HUES6 (cell line): ENCODE measurements around the gene DHX32.
"Not testable (repeated sequence)": the region's sequence is repeated elsewhere in the genome, so short reads cannot be mapped to it uniquely, and the experiment has no call there.

Experiments
- H3K27ac ChIP-seq: 2 replicates; pipeline ENCODE4 v1.7.0; 2013; ENCODE audit warnings: low read depth, mild to moderate bottlenecking, low read length, inconsistent platforms
- H3K27me3 ChIP-seq: 2 replicates; pipeline ENCODE4 v1.6.1; 2013; ENCODE audit warnings: low read length; ENCODE audit not compliant: control insufficient read depth, insufficient read depth
- H3K36me3 ChIP-seq: 2 replicates; pipeline ENCODE4 v1.6.1; 2013; ENCODE audit warnings: low read length; ENCODE audit not compliant: control insufficient read depth, insufficient read depth
- H3K4me1 ChIP-seq: 2 replicates; pipeline ENCODE4 v1.6.1; 2013; ENCODE audit warnings: low read length; ENCODE audit not compliant: control insufficient read depth, insufficient read depth
- H3K4me3 ChIP-seq: 2 replicates; pipeline ENCODE4 v1.5.1; 2013; ENCODE audit warnings: low read depth, low read length
- H3K9ac ChIP-seq: one replicate; pipeline ENCODE4 v1.6.1; 2013; ENCODE audit warnings: mild to moderate bottlenecking, low read length
- H3K9me3 ChIP-seq: 2 replicates; pipeline ENCODE4 v1.6.1; 2013; ENCODE audit warnings: low read depth, low read length; ENCODE audit not compliant: control insufficient read depth, insufficient read depth

The DHX32 gene, protein sequence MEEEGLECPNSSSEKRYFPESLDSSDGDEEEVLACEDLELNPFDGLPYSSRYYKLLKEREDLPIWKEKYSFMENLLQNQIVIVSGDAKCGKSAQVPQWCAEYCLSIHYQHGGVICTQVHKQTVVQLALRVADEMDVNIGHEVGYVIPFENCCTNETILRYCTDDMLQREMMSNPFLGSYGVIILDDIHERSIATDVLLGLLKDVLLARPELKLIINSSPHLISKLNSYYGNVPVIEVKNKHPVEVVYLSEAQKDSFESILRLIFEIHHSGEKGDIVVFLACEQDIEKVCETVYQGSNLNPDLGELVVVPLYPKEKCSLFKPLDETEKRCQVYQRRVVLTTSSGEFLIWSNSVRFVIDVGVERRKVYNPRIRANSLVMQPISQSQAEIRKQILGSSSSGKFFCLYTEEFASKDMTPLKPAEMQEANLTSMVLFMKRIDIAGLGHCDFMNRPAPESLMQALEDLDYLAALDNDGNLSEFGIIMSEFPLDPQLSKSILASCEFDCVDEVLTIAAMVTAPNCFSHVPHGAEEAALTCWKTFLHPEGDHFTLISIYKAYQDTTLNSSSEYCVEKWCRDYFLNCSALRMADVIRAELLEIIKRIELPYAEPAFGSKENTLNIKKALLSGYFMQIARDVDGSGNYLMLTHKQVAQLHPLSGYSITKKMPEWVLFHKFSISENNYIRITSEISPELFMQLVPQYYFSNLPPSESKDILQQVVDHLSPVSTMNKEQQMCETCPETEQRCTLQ

DNA sequence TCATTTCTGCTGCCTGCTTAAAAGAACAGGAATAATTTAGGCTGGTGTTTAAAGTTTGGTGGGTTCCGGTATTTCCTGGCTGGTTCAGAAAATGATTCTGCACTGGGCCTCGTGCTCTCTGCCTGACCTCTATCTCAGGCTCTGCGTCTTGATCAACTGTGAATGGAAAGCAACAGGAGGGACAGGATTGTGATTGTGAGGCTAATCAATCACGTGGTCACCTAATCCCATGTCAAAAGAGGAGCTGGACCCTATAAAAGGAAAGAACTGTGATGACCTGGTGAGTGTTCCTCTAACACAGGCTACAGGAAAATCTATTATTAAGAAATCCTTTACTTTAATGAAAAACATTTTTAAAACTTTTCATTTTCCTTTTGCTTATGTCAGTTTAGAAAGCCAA is at the start of gene DHX32:
Gene DHX32, minus strand, starts transcription at position 101 of the 400 bp plus-strand sequence. CDS start 468 bp downstream, outside the sequence.
- Histone ChIP-seq H3K27ac (0 out of 2 replicates have a peak within 1 kb of the TSS, but pooled peaks have one; percentile 11), H3K36me3 (peaks cover 21% of the 10 kb centered on the region), H3K9me3 (peaks cover 17% of the 10 kb centered on the region), H3K9ac (no peak within 1 kb of the TSS), H3K4me1 (peaks cover 33% of the 10 kb centered on the region), H3K4me3 (peak within 1 kb of the TSS; percentile 7), H3K27me3 (no peaks in the 10 kb centered on the region)

DNA sequence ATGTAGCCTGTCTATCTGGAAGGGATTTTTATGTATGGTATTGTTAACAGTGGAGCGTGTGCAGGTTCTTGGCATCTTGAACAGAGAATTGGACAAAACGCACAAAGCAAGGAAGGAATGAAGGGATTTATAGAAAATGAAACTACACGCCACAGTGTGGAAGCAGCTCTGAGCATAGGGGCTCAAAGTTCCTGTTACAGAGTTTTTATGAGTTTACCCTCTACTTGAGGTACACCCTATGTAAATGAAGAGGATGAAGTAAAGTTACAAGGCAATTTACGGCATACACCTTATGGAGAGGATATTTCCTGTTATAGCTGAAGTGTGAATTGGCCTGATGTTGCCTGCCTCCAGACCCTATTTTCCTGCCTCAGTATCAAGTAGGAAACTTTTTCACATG is 48.5 kb upstream of the DHX32 start:
- Histone ChIP-seq H3K27me3 (no peaks in the 10 kb centered on the region), H3K36me3 (no peaks in the 10 kb centered on the region)

DNA sequence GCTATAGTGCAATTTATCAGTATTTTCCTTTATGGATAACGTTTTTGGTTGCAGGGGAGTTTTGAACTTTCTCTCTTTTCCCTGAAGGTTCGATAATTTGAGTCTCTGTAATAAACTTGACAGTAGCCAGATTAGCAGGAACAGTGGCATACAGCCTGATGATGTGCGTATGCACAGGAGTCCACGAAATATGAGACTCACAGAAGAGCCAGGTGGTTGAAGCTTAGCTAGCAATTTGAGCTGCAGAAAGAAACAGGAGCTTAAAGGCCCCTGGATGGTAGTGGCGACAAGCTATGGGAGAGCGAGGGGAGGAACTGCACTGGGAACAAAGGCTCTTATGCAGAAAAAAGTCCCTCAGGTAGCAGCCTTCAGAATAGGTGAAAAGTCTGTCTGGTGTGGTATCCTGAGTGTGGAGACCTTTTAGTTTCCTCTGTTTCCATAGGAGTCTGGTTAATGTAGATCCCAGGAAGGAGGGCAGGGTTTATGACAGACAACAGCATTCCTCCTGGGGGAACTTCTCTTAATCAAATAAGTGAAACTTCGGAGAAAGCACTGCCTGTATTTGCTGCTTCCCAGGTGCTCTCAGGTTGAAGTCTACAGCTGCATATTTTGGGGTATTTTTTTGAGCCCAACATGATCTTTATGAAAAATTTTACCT is 48.0 kb upstream of the DHX32 start:
- Histone ChIP-seq H3K9ac (no peak overlapping the region), H3K4me3 (no peak overlapping the region), H3K4me1 (no peaks in the 10 kb centered on the region), H3K27me3 (no peaks in the 10 kb centered on the region), H3K27ac (no peak overlapping the region), H3K9me3 (peaks cover 3% of the 10 kb centered on the region), H3K36me3 (no peaks in the 10 kb centered on the region)

More for the DNA sequence above, 48.5 kb upstream of the DHX32 start:
- Histone ChIP-seq H3K27ac (no peak overlapping the region), H3K4me3 (no peak overlapping the region), H3K9ac (no peak overlapping the region), H3K9me3 (peaks cover 3% of the 10 kb centered on the region), H3K4me1 (no peaks in the 10 kb centered on the region)

DNA sequence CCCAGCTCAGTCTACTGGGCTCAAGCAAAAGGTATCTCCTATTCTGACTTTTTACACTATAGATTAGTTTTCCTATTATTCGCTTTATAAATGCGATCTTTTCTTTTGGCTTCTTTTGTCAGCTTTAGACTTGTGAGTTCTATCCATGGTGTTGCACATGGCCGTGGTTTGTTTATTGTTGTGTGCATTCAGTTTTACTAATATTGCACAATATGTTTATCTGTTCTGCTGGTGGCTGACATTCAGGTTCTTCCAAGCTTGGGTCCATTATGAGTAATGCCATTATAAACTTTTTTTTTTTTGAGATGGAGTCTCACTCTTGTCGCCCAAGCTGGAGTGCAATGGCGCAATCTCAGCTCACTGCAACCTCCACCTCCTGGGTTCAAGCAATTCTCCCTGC is 46.2 kb upstream of the DHX32 start:
- not testable (repeated sequence) for H3K36me3 ChIP-seq, H3K9me3 ChIP-seq, H3K9ac ChIP-seq

DNA sequence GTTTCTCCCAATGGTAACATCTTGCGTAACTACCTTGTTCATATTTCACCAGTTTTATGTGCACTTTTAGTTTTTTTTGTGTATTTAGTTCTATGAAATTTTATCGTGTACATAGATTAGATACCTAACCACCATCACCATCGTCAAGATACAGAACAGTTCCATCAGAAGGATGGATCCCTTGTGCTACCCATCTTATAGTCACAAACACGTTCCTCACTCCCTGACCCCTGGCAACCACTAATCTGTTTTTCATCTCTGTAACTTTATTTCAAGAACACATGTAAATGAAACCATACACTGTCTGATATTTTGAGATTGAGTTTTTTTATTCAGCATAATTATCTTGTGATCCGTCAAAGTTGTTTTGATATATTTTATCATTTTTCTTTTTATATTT is 45.2 kb upstream of the DHX32 start:
- Histone ChIP-seq H3K9ac (no peak overlapping the region), H3K4me1 (no peaks in the 10 kb centered on the region)

More for the DNA sequence above, 46.2 kb upstream of the DHX32 start:
- H3K4me3 ChIP-seq, H3K27ac ChIP-seq, H3K4me1 ChIP-seq, H3K27me3 ChIP-seq: not testable (repeated sequence)

GRCh38 chr10:125925262-125925834 is 44.3 kb upstream of the DHX32 start:
- H3K9me3 ChIP-seq: peaks cover 5% of the 10 kb centered on the region
- no peaks in the 10 kb centered on the region for H3K36me3 ChIP-seq
- no peak overlapping the region for H3K27ac ChIP-seq
- no peak overlapping the region for H3K4me3 ChIP-seq
- no peaks in the 10 kb centered on the region for H3K4me1 ChIP-seq
- no peaks in the 10 kb centered on the region for H3K27me3 ChIP-seq
- H3K9ac ChIP-seq: no peak overlapping the region

More for the DNA sequence above, 45.2 kb upstream of the DHX32 start:
- peaks cover 5% of the 10 kb centered on the region for H3K9me3 ChIP-seq
- no peaks in the 10 kb centered on the region for H3K27me3 ChIP-seq
- H3K36me3 ChIP-seq: no peaks in the 10 kb centered on the region
- H3K27ac ChIP-seq: no peak overlapping the region
- H3K4me3 ChIP-seq: no peak overlapping the region

DNA sequence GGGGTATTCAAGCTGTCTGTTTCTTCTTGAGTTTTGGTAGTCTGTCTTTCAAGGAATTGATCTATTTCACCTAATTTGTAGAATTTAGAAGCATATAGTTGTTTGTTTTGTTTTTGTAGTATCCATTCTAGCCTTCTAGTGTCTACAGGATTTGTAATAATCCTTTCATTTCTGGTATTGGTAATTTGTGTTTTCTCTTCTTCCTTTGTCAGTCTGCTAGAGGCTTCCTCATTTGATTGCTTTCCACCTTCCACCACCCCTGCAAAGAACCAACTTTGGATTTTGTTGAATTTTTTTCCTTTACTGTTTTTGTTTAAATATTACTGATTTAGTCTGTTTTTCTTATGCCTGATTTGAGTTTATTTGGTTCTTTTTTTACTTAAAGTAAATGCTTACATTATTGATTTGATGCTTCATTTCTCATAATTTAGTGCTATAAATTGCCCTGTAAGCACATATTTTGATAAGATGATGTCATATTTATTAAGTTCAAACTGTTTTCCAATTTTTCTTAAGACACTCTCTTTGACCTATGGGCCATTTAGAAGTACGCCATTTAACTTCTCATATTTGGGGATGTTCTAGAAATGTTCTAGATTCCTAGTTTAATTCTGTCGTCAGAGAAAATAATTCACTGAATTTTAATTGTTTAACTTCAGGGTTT is 40.7 kb upstream of the DHX32 start:
- not testable (repeated sequence) for H3K27me3 ChIP-seq, H3K4me1 ChIP-seq, H3K4me3 ChIP-seq, H3K27ac ChIP-seq, H3K9me3 ChIP-seq, H3K9ac ChIP-seq, H3K36me3 ChIP-seq

DNA sequence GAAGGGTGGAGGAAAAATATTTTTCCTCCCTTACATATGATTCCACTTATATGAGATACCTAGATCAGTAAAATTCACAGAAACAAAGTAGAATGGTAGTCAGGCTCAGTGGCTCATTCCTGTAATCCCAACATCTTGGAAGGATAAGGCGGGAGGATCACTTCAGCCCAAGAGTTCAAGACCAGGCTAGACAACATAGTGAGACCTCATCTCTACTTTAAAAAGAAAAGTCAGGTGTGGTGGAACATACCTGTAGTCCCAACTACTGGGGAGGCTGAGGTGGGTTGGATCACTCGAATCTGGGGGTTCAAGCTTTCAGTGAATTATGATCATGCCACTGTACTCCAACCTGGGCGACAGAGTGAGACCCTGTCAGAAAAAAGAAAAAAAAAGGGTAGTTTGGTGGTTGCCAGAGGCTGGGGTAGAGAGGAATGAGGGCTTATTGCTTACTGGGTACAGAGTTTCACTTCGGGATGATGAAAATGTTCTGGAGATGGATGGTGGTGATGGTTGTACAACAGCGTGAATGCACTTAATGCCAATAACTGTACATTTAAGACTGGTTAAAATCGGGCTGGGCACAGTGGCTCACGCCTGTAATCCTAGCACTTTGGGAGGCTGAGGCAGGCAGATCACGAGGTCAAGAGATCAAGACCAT is 36.7 kb upstream of the DHX32 start:
- H3K4me1 ChIP-seq, H3K27me3 ChIP-seq: not testable (repeated sequence)

GRCh38 chr10:125916977-125917376 is 35.9 kb upstream of the DHX32 start:
- no peak overlapping the region for H3K9ac ChIP-seq
- H3K4me1 ChIP-seq: no peaks in the 10 kb centered on the region
- no peak overlapping the region for H3K27ac ChIP-seq
- H3K27me3 ChIP-seq: no peaks in the 10 kb centered on the region
- no peak overlapping the region for H3K4me3 ChIP-seq
- no peaks in the 10 kb centered on the region for H3K36me3 ChIP-seq
- H3K9me3 ChIP-seq: peaks cover 3% of the 10 kb centered on the region; the same call in 1 of the 2 replicates

More for the DNA sequence above, 36.7 kb upstream of the DHX32 start:
- not testable (repeated sequence) for H3K36me3 ChIP-seq, H3K9me3 ChIP-seq, H3K9ac ChIP-seq, H3K27ac ChIP-seq, H3K4me3 ChIP-seq

- not testable (repeated sequence) for H3K4me3 ChIP-seq, H3K36me3 ChIP-seq, H3K27ac ChIP-seq, H3K27me3 ChIP-seq, H3K9ac ChIP-seq, H3K9me3 ChIP-seq, H3K4me1 ChIP-seq
These were observed 32.2 kb upstream of the DHX32 start for GRCh38 chr10:125913277-125913676.
